Natural killer cell (primary cell): ENCODE data around the gene ITFG1. TPM values are rescaled to one million over a fixed set of nuclear protein-coding genes. Genes with fewer than 3 reads are reported as not detected.

Experiments used
- ATAC-seq, 3 donors: fragments of 150-1000 bp in 2 of 3; fragments of 200-7000 bp in 1 of 3; cut with Tn5 transposase; 1 replicate in 1 of 3; 2 replicates in 2 of 3; pipeline ENCODE4 v1.10.0; 2021; ENCODE audit warnings: mild to moderate bottlenecking in 2 of 3, moderate library complexity in 2 of 3
- DNase-seq, 2 donors: peaks; one replicate each; pipeline versions ENCODE4 v3.0.0 to v3.0.0-alpha.2; 2013 to 2021; ENCODE audit warnings: mixed read lengths in 1 of 2
- H3K27ac ChIP-seq: one replicate; pipeline ENCODE4 v1.5.1; 2013; ENCODE audit warnings: mild to moderate bottlenecking, low read length
- H3K27me3 ChIP-seq: one replicate; pipeline ENCODE4 v1.6.1; 2013; ENCODE audit warnings: low read length; ENCODE audit not compliant: control insufficient read depth, insufficient read depth
- H3K36me3 ChIP-seq: one replicate; pipeline ENCODE4 v1.6.1; 2013; ENCODE audit warnings: low read length; ENCODE audit not compliant: control insufficient read depth, insufficient read depth
- H3K4me1 ChIP-seq: one replicate; pipeline ENCODE4 v1.6.1; 2013; ENCODE audit warnings: low read length; ENCODE audit not compliant: control insufficient read depth, insufficient read depth
- H3K4me3 ChIP-seq: one replicate; pipeline ENCODE4 v1.5.1; 2013; ENCODE audit warnings: low read length
- H3K9me3 ChIP-seq: one replicate; pipeline ENCODE4 v1.6.1; 2013; ENCODE audit warnings: low read length; ENCODE audit not compliant: control insufficient read depth, insufficient read depth
- H3K27ac Mint-ChIP-seq, 2 donors: one replicate each; pipeline ENCODE4 v1.8.0; 2022; ENCODE audit warnings: mild to moderate bottlenecking in 2 of 2, mixed read lengths in 2 of 2, moderate library complexity in 1 of 2
- H3K27me3 Mint-ChIP-seq, 2 donors: one replicate each; pipeline ENCODE4 v1.8.0; 2022; ENCODE audit warnings: low read depth in 2 of 2, mixed read lengths in 2 of 2
- H3K36me3 Mint-ChIP-seq: one replicate; pipeline ENCODE4 v1.8.0; 2022; ENCODE audit warnings: mixed read lengths
- H3K4me1 Mint-ChIP-seq, 2 donors: one replicate each; pipeline ENCODE4 v1.8.0; 2022; ENCODE audit warnings: mixed read lengths in 2 of 2
- H3K4me3 Mint-ChIP-seq: one replicate; pipeline ENCODE4 v1.8.0; 2022; ENCODE audit warnings: mild to moderate bottlenecking, moderate library complexity, mixed read lengths
- H3K9me3 Mint-ChIP-seq, 2 donors: one replicate each; pipeline ENCODE4 v1.8.0; 2022; ENCODE audit warnings: mixed read lengths in 2 of 2
- CTCF ChIP-seq: fragments of 200-600 bp; IDR thresholded peaks from one replicate; pipeline ENCODE4 v1.8.0; 2022; ENCODE audit warnings: antibody characterized with exemption
- WGBS: methylation state at CpG from one replicate; pipeline ENCODE4 v1.1.7; 2013; ENCODE audit warnings: missing lambda C conversion rate; ENCODE audit not compliant: insufficient coverage; 5-methylcytosine and 5-hydroxymethylcytosine counted together
- intact Hi-C: fragments of 100-400 bp; cut with micrococcal nuclease; formaldehyde crosslinking; loops from one replicate; pipeline ENCODE4 v1.14.2; 2022
- total RNA-seq, 4 donors: library from RNA; stranded (reverse); fragments of 120-200 nt in 1 of 4; gene quantifications; one replicate each; pipeline versions ENCODE4 v1.2.3 to v1.2.4, GENCODE V29; 2013 to 2022

Gene ITFG1
- total RNA-seq, 3 donors from 2014 or later (not counting 1 experiment from before 2014, with no cell fraction given) = 30.4 to 44.1 (median 38.2) TPM

- H3K4me3 Mint-ChIP-seq = no peak overlapping the region
- peaks cover 13 to 19% of the 10 kb centered on the region in 2 donors for H3K4me1 Mint-ChIP-seq
- H3K27ac Mint-ChIP-seq = no peak overlapping the region
- H3K27me3 ChIP-seq = no peaks in the 10 kb centered on the region
- H3K4me3 ChIP-seq = peak overlapping the region; percentile 16
- peaks cover 29% of the 10 kb centered on the region for H3K36me3 Mint-ChIP-seq
- peaks cover 6% of the 10 kb centered on the region for H3K4me1 ChIP-seq
- WGBS = 85% methylated on average over 8 of the region's 9 CpGs
- H3K9me3 Mint-ChIP-seq = peaks cover 0 to under 1% of the 10 kb centered on the region in 2 donors
- peaks cover 6% of the 10 kb centered on the region for H3K36me3 ChIP-seq
- no peak for ATAC-seq
- intact Hi-C loops = no loop called here
- TF ChIP-seq CTCF = no peak
- no peaks in the 10 kb centered on the region for H3K27me3 Mint-ChIP-seq
- H3K27ac ChIP-seq = peak overlapping the region; percentile 71
- no peak for DNase-seq
- peaks cover 24% of the 10 kb centered on the region for H3K9me3 ChIP-seq
Observed at GRCh38 chr16:47493381-47494337, 32.8 kb upstream of the ITFG1 start.

DNA sequence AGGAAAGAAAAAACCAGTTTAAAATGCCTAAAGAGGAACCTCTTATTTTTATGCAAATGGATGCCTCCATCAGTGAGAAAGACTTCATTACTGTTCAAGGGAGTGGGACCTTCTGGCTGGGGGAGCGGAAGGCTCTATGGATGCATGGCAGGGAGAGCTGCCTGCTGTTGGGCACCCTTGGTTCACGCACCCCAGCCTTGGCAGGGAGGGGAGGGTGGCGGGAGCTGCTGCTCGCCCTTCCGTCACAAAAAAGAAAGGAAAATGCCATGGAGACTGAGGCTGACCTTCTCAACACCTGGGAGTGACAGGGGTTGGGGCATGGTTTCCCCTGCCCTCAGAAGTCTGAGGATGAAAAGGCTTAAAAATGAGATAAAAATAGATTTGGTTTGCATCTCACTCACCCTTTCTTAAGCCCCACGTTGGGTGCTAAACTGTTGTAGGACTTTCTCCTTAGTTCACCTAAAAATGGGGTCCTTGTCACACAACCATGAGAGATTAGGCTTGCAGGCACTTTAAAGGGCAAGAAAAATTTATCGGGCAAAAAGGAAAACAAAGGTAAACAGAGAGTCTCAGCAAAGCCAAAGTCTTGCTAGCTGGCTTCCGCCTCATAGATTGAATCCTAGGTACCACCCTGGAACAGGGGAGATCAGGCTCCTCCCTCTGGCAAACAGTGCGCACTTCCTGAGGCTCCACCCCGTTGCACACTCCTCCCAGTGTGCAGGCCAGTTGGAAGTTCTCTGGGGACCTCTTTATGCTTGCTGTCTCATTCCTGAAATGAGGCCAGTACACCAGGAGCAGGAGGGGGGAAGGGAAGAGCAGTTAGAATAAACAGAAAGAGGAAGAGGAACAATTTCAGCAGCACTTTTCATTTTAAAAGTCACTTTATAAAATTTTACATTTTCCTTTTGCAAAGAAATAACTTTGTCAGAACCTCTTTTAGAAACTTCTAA, 31.8 kb upstream of the ITFG1 start:
- peaks cover 6% of the 10 kb centered on the region for H3K4me1 ChIP-seq
- no peak for TF ChIP-seq CTCF
- no peak for ATAC-seq
- H3K27ac Mint-ChIP-seq = no peak overlapping the region
- peak in 1 of 2 donors; percentile 30 for DNase-seq
- H3K9me3 Mint-ChIP-seq = peaks cover 0 to 5% of the 10 kb centered on the region in 2 donors
- no peak overlapping the region for H3K4me3 Mint-ChIP-seq
- intact Hi-C loops = no loop called here
- peaks cover 1% of the 10 kb centered on the region for H3K36me3 ChIP-seq
- H3K27ac ChIP-seq = peak overlapping the region; percentile 71
- peak overlapping the region; percentile 16 for H3K4me3 ChIP-seq
- no peaks in the 10 kb centered on the region for H3K27me3 ChIP-seq
- H3K27me3 Mint-ChIP-seq = no peaks in the 10 kb centered on the region
- H3K9me3 ChIP-seq = peaks cover 24% of the 10 kb centered on the region
- H3K36me3 Mint-ChIP-seq = peaks cover 38% of the 10 kb centered on the region
- H3K4me1 Mint-ChIP-seq = peaks cover 13 to 19% of the 10 kb centered on the region in 2 donors
- 79% methylated on average over 10 of the region's 10 CpGs for whole genome bisulfite sequencing

GRCh38 chr16:47492036-47492427, 31.2 kb upstream of the ITFG1 start:
- Mint-ChIP-seq H3K27me3 (no peaks in the 10 kb centered on the region), H3K27ac (no peak overlapping the region), H3K36me3 (peaks cover 41% of the 10 kb centered on the region), H3K4me1 (peaks cover 13 to 19% of the 10 kb centered on the region in 2 donors), H3K4me3 (no peak overlapping the region), H3K9me3 (peaks cover 0 to 5% of the 10 kb centered on the region in 2 donors)
- H3K27ac ChIP-seq = peak overlapping the region; percentile 71
- ATAC-seq = no peak
- WGBS = 67% methylated on average over 1 of the region's 1 CpG
- TF ChIP-seq CTCF = no peak
- no peak overlapping the region for H3K4me3 ChIP-seq
- peaks cover 24% of the 10 kb centered on the region for H3K9me3 ChIP-seq
- H3K36me3 ChIP-seq = no peaks in the 10 kb centered on the region
- no peak for DNase-seq
- intact Hi-C loops = no loop called here
- H3K4me1 ChIP-seq = peaks cover 6% of the 10 kb centered on the region
- H3K27me3 ChIP-seq = no peaks in the 10 kb centered on the region
